Stimulated activated memory B cell treated with anti-CD40 and anti-IgM and Interleukin-4, amounts not matched to agents 10 μg/mL and 1 μg/mL and 100 μg/mL, for 72 hours (primary cell): Measurements from ENCODE around the gene PPP5C.
A peak's percentile ranks its signal among the peaks of the same experiment; 100 is the strongest.

ENCODE experiments used
- ATAC-seq: fragments of 150-1000 bp; cut with Tn5 transposase; 2 replicates; pipeline ENCODE4 v1.10.0; 2021
- H3K27ac Mint-ChIP-seq: one replicate; pipeline ENCODE4 v1.8.0; 2022; ENCODE audit warnings: mild to moderate bottlenecking, mixed read lengths
- H3K27me3 Mint-ChIP-seq: one replicate; pipeline ENCODE4 v1.8.0; 2022; ENCODE audit warnings: mixed read lengths
- H3K36me3 Mint-ChIP-seq: one replicate; pipeline ENCODE4 v1.8.0; 2022; ENCODE audit warnings: mixed read lengths
- H3K4me1 Mint-ChIP-seq: one replicate; pipeline ENCODE4 v1.8.0; 2022; ENCODE audit warnings: mixed read lengths
- H3K4me3 Mint-ChIP-seq: one replicate; pipeline ENCODE4 v1.8.0; 2022; ENCODE audit warnings: mild to moderate bottlenecking, moderate library complexity, mixed read lengths
- H3K9me3 Mint-ChIP-seq: one replicate; pipeline ENCODE4 v1.8.0; 2022; ENCODE audit warnings: mixed read lengths

Gene PPP5C

GRCh38 chr19:46384396-46384795 is 37.5 kb downstream of the PPP5C start:
- H3K4me1 Mint-ChIP-seq, result peaks cover 15% of the 10 kb centered on the region
- no peak overlapping the region for H3K27ac Mint-ChIP-seq
- H3K9me3 Mint-ChIP-seq, result peaks cover 2% of the 10 kb centered on the region
- no peak for ATAC-seq
- H3K4me3 Mint-ChIP-seq, result no peak overlapping the region
- H3K27me3 Mint-ChIP-seq, result no peaks in the 10 kb centered on the region
- H3K36me3 Mint-ChIP-seq, result peaks cover 86% of the 10 kb centered on the region

GRCh38 chr19:46385636-46386035 is 38.7 kb downstream of the PPP5C start:
- Mint-ChIP-seq H3K36me3 (peaks cover 86% of the 10 kb centered on the region), H3K4me1 (peaks cover 5% of the 10 kb centered on the region), H3K9me3 (peaks cover 3% of the 10 kb centered on the region), H3K27ac (no peak overlapping the region), H3K27me3 (no peaks in the 10 kb centered on the region), H3K4me3 (no peak overlapping the region)
- ATAC-seq, result no peak

- H3K27me3 Mint-ChIP-seq, result no peaks in the 10 kb centered on the region
- H3K4me1 Mint-ChIP-seq, result no peaks in the 10 kb centered on the region
- peaks cover 3% of the 10 kb centered on the region for H3K9me3 Mint-ChIP-seq
- no peak overlapping the region for H3K27ac Mint-ChIP-seq
- peaks cover 83% of the 10 kb centered on the region for H3K36me3 Mint-ChIP-seq
- no peak for ATAC-seq
- no peak overlapping the region for H3K4me3 Mint-ChIP-seq
Observed at GRCh38 chr19:46386151-46386550, 39.3 kb downstream of the PPP5C start.

GRCh38 chr19:46386996-46387712 is 40.3 kb downstream of the PPP5C start:
- Mint-ChIP-seq H3K27ac (no peak overlapping the region), H3K27me3 (no peaks in the 10 kb centered on the region), H3K36me3 (peaks cover 83% of the 10 kb centered on the region), H3K9me3 (peaks cover 3% of the 10 kb centered on the region), H3K4me3 (no peak overlapping the region), H3K4me1 (no peaks in the 10 kb centered on the region)
- no peak for ATAC-seq

- Mint-ChIP-seq H3K4me1 (no peaks in the 10 kb centered on the region), H3K27ac (no peak overlapping the region), H3K4me3 (no peak overlapping the region), H3K36me3 (peaks cover 82% of the 10 kb centered on the region), H3K9me3 (peaks cover 3% of the 10 kb centered on the region), H3K27me3 (no peaks in the 10 kb centered on the region)
- no peak for ATAC-seq
Observed at GRCh38 chr19:46387713-46388130, 40.8 kb downstream of the PPP5C start.

- no peak overlapping the region for H3K27ac Mint-ChIP-seq
Observed at GRCh38 chr19:46388311-46389095, 41.6 kb downstream of the PPP5C start.

GRCh38 chr19:46390121-46390858 is 43.4 kb downstream of the PPP5C start:
- Mint-ChIP-seq H3K36me3 (peaks cover 65% of the 10 kb centered on the region), H3K4me3 (no peak overlapping the region), H3K4me1 (no peaks in the 10 kb centered on the region), H3K27ac (no peak overlapping the region), H3K27me3 (no peaks in the 10 kb centered on the region), H3K9me3 (peaks cover 3% of the 10 kb centered on the region)
- ATAC-seq, result peak; percentile 35

More at GRCh38 chr19:46388311-46389095, 41.6 kb downstream of the PPP5C start:
- peaks cover 82% of the 10 kb centered on the region for H3K36me3 Mint-ChIP-seq
- H3K9me3 Mint-ChIP-seq, result peaks cover 3% of the 10 kb centered on the region
- no peaks in the 10 kb centered on the region for H3K27me3 Mint-ChIP-seq
- H3K4me1 Mint-ChIP-seq, result no peaks in the 10 kb centered on the region
- H3K4me3 Mint-ChIP-seq, result no peak overlapping the region
- no peak for ATAC-seq

- ATAC-seq, result no peak
- no peaks in the 10 kb centered on the region for H3K4me1 Mint-ChIP-seq
- H3K27me3 Mint-ChIP-seq, result no peaks in the 10 kb centered on the region
- H3K27ac Mint-ChIP-seq, result no peak overlapping the region
- no peak overlapping the region for H3K4me3 Mint-ChIP-seq
- H3K36me3 Mint-ChIP-seq, result peaks cover 62% of the 10 kb centered on the region
- H3K9me3 Mint-ChIP-seq, result peaks cover 3% of the 10 kb centered on the region
Observed at GRCh38 chr19:46390866-46391265, 44.0 kb downstream of the PPP5C start.

- Mint-ChIP-seq H3K9me3 (peaks cover 3% of the 10 kb centered on the region), H3K27me3 (no peaks in the 10 kb centered on the region), H3K27ac (no peak overlapping the region), H3K4me1 (no peaks in the 10 kb centered on the region), H3K4me3 (no peak overlapping the region), H3K36me3 (peaks cover 59% of the 10 kb centered on the region)
- ATAC-seq, result no peak
Observed at GRCh38 chr19:46391296-46392251, 44.7 kb downstream of the PPP5C start.

- H3K27ac Mint-ChIP-seq, result no peak overlapping the region
- no peak for ATAC-seq
- peaks cover 51% of the 10 kb centered on the region for H3K36me3 Mint-ChIP-seq
- H3K4me1 Mint-ChIP-seq, result no peaks in the 10 kb centered on the region
- H3K9me3 Mint-ChIP-seq, result peaks cover 3% of the 10 kb centered on the region
- H3K4me3 Mint-ChIP-seq, result no peak overlapping the region
- H3K27me3 Mint-ChIP-seq, result no peaks in the 10 kb centered on the region
Observed at GRCh38 chr19:46392252-46392801, 45.4 kb downstream of the PPP5C start.

GRCh38 chr19:46392837-46393236 is 46.0 kb downstream of the PPP5C start:
- Mint-ChIP-seq H3K36me3 (peaks cover 46% of the 10 kb centered on the region), H3K27me3 (no peaks in the 10 kb centered on the region), H3K4me1 (no peaks in the 10 kb centered on the region), H3K9me3 (peaks cover 3% of the 10 kb centered on the region), H3K4me3 (no peak overlapping the region), H3K27ac (no peak overlapping the region)
- ATAC-seq, result no peak

GRCh38 chr19:46393456-46394401 is 46.8 kb downstream of the PPP5C start:
- no peaks in the 10 kb centered on the region for H3K27me3 Mint-ChIP-seq
- H3K4me3 Mint-ChIP-seq, result no peak overlapping the region
- H3K36me3 Mint-ChIP-seq, result peaks cover 37% of the 10 kb centered on the region
- H3K9me3 Mint-ChIP-seq, result peaks cover 3% of the 10 kb centered on the region
- H3K4me1 Mint-ChIP-seq, result no peaks in the 10 kb centered on the region
- H3K27ac Mint-ChIP-seq, result no peak overlapping the region
- ATAC-seq, result peak; percentile 45

GRCh38 chr19:46394402-46394797 is 47.5 kb downstream of the PPP5C start:
- no peaks in the 10 kb centered on the region for H3K4me1 Mint-ChIP-seq
- H3K27me3 Mint-ChIP-seq, result no peaks in the 10 kb centered on the region
- H3K27ac Mint-ChIP-seq, result no peak overlapping the region
- peaks cover 31% of the 10 kb centered on the region for H3K36me3 Mint-ChIP-seq
- H3K9me3 Mint-ChIP-seq, result peaks cover under 1% of the 10 kb centered on the region
- H3K4me3 Mint-ChIP-seq, result no peak overlapping the region
- ATAC-seq, result no peak
